Lung (tissue), 12 donors: ENCODE measurements around the gene ZNF827. TPM values are rescaled to one million over a fixed set of nuclear protein-coding genes. Genes with fewer than 3 reads are reported as not detected.

Experiments used
- ATAC-seq: fragments of 200-7000 bp; cut with Tn5 transposase; one replicate; pipeline ENCODE4 v1.9.1; 2020; ENCODE audit warnings: moderate number of reproducible peaks; ENCODE audit not compliant: insufficient read depth, low FRiP score
- DNase-seq, 3 donors: peaks; one replicate each; pipeline ENCODE4 v3.0.0-alpha.2; 2013 to 2017
- H3K27ac ChIP-seq, 2 donors: one replicate each; pipeline ENCODE4 v1.5.1; 2013; ENCODE audit warnings: mild to moderate bottlenecking in 2 of 2, moderate library complexity in 2 of 2, control low read depth in 1 of 2, inconsistent platforms in 1 of 2, low read depth in 1 of 2, low read length in 1 of 2
- H3K27me3 ChIP-seq, 3 donors: one replicate each; pipeline ENCODE4 v1.5.1; 2013; ENCODE audit warnings: low read length in 2 of 3; ENCODE audit not compliant: control insufficient read depth in 3 of 3, insufficient read depth in 3 of 3
- H3K36me3 ChIP-seq, 4 donors: one replicate each; pipeline ENCODE4 v1.5.1; 2013; ENCODE audit warnings: low read length in 4 of 4, mild to moderate bottlenecking in 1 of 4, moderate library complexity in 1 of 4; ENCODE audit not compliant: control insufficient read depth in 4 of 4, insufficient read depth in 4 of 4
- H3K4me1 ChIP-seq, 5 donors: one replicate each; pipeline ENCODE4 v1.5.1; 2013; ENCODE audit warnings: low read length in 5 of 5, mild to moderate bottlenecking in 2 of 5, moderate library complexity in 1 of 5; ENCODE audit not compliant: control insufficient read depth in 5 of 5, insufficient read depth in 5 of 5
- H3K4me3 ChIP-seq: one replicate; pipeline ENCODE4 v1.5.1; 2013; ENCODE audit warnings: mild to moderate bottlenecking, control low read depth, moderate library complexity
- H3K9ac ChIP-seq, 2 donors: one replicate each; pipeline ENCODE4 v1.5.1; 2013; ENCODE audit warnings: low read length in 2 of 2, control low read depth in 1 of 2; ENCODE audit not compliant: insufficient read depth in 1 of 2
- H3K9me3 ChIP-seq, 4 donors: one replicate each; pipeline ENCODE4 v1.5.1; 2013; ENCODE audit warnings: low read length in 3 of 4, mild to moderate bottlenecking in 1 of 4, moderate library complexity in 1 of 4; ENCODE audit not compliant: control insufficient read depth in 4 of 4, insufficient read depth in 3 of 4
- WGBS, 2 donors: extraction: QIAGEN DNeasy Blood & Tissue Kit; methylation state at CpG; one replicate each; pipeline ENCODE4 v1.1.7; 2013; 5-methylcytosine and 5-hydroxymethylcytosine counted together
- polyA plus RNA-seq, 2 donors: library from polyadenylated mRNA; stranded (reverse); fragments of 200-250 nt; gene quantifications; one replicate each; pipeline ENCODE4 v1.2.1, GENCODE V29; 2013
- total RNA-seq, 2 donors: library from RNA; depleted of rRNA in 1 of 2; stranded (reverse); fragments of >200 nt in 1 of 2; gene quantifications; one replicate each; pipeline ENCODE4 v1.2.1, GENCODE V29; 2014 to 2021
- TF ChIP-seq, protein P1 (sequence below): IDR thresholded peaks from 2 replicates; pipeline ENCODE4 v1.5.1; 2012; ENCODE audit warnings: mild to moderate bottlenecking; ENCODE audit errors: control extremely low read depth, extremely low read depth
- donor health status: control.
- donor health status: control.
- donor health status: Bipolar disorder and iron deficiency.
- donor health status: healthy.
- donor health status: DM: yes; HTN: yes; CAD: no.

Gene ZNF827
- total and polyA plus RNA-seq, 4 donors = 2.7 to 27.4 (median 8.2) TPM

DNA sequence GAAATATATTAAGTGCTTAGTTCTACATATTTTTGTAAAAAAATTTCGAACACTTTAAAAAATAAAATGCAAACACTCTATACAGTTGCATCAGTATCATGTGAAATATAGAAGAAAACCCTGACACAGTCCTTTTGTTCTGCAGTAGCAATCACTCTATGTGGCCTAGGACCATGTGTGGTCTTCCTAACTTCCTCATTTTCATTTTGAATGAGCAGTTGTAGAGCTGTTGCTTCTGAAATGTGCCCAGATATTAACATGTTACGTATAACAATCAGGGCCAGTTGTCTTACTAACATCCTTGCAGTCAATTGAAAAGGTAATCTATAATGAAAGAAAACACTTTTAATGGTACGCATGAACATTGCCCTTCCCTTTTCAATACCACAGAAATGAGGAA, 107.9 kb downstream of the ZNF827 start:
- H3K27me3 ChIP-seq = no peaks in the 10 kb centered on the region
- H3K27ac ChIP-seq = no peak overlapping the region
- TF ChIP-seq, protein P1, sequence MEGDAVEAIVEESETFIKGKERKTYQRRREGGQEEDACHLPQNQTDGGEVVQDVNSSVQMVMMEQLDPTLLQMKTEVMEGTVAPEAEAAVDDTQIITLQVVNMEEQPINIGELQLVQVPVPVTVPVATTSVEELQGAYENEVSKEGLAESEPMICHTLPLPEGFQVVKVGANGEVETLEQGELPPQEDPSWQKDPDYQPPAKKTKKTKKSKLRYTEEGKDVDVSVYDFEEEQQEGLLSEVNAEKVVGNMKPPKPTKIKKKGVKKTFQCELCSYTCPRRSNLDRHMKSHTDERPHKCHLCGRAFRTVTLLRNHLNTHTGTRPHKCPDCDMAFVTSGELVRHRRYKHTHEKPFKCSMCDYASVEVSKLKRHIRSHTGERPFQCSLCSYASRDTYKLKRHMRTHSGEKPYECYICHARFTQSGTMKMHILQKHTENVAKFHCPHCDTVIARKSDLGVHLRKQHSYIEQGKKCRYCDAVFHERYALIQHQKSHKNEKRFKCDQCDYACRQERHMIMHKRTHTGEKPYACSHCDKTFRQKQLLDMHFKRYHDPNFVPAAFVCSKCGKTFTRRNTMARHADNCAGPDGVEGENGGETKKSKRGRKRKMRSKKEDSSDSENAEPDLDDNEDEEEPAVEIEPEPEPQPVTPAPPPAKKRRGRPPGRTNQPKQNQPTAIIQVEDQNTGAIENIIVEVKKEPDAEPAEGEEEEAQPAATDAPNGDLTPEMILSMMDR = no peak
- DNase-seq (no peak), ATAC-seq (no peak)
- H3K4me3 ChIP-seq = no peak overlapping the region
- H3K9me3 ChIP-seq = no peaks in the 10 kb centered on the region
- H3K36me3 ChIP-seq = peaks cover 0 to 1% (median 0%) of the 10 kb centered on the region in 4 donors
- no peak overlapping the region for H3K9ac ChIP-seq
- WGBS, 2 donors = 49 to 75% methylated on average over 3 of the region's 3 CpGs
- peaks cover 0 to 3% (median 0%) of the 10 kb centered on the region in 5 donors for H3K4me1 ChIP-seq

DNA sequence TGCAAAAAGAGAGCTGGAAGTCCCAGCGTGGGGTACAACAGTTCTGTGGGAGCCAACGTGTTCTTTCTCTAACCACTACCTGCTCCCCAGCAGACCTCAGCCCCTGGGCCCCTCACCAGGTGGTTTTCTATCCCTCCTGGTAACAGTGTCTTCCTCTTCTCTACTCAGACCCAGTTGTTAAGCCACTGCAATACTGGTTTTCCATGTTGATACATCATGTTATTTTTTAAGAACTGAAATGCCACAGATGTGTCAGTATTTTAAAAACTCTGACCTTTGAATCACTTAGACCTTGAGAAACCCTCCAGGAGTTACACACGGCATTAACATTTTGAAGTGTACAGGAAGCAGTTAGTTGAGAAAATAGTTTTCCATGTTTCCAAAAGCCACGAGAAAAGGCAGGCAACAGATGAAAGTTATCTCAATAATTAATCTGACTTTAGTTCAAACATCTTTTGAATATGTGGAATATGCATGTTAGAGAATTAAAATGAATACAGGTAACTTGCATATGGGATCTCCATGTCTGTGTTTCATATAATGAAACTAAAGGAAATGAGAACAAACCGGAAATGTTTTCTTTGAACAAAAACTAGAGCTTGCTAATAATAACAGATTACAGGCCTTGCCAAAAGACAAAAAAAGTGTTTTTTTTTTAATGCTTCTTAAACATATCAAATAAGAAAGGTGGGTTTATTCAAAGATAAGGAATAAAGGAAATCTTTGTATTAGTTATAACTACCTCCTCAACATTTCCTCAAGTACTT, 108.8 kb downstream of the ZNF827 start:
- Histone ChIP-seq H3K4me3 (no peak overlapping the region), H3K27ac (no peak overlapping the region), H3K9ac (no peak overlapping the region), H3K4me1 (peaks cover 0 to 3% (median 0%) of the 10 kb centered on the region in 5 donors), H3K27me3 (no peaks in the 10 kb centered on the region), H3K9me3 (no peaks in the 10 kb centered on the region), H3K36me3 (peaks cover 0 to 3% (median under 1%) of the 10 kb centered on the region in 4 donors)
- ATAC-seq (no peak), DNase-seq (no peak)
- TF ChIP-seq, protein P1 = no peak
- 38 to 45% methylated on average over 5 of the region's 5 CpGs for WGBS, 2 donors

DNA sequence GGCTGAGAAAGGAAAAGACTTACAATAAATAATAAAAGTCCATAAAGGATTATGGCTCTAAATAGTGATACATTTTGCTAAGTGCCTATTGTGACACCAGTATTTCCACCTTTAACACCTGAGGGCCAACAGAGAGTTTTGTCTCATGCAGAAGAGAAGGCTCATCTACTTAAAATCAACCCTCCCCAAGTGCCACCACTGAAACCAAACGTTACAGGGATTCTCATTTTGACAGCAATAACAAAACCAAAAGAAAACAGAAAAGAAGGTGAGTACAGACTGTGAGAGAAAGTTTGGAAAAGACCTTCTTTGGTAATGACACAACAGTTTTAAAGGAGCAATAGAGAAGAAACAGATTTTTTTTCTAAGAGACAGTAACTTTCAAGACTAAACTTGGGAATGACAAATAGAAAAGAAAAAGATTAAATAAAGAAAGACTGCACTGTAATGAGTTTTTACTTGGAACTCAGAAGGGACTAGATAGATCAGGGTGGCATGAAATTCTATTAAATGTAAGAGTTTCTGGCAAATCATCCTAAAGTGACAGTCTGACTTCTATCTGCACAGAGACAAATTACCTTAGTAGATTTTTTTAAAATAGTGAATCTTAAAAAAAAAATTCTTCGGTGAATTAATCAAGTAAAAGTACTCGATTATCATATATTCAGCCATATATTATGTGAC, 109.7 kb downstream of the ZNF827 start:
- H3K4me1 ChIP-seq = peaks cover 0 to 3% (median 0%) of the 10 kb centered on the region in 5 donors
- H3K27me3 ChIP-seq = no peaks in the 10 kb centered on the region
- H3K4me3 ChIP-seq = no peak overlapping the region
- no peaks in the 10 kb centered on the region for H3K9me3 ChIP-seq
- ATAC-seq (no peak), DNase-seq (no peak)
- H3K27ac ChIP-seq = no peak overlapping the region
- peaks cover 0 to 3% (median under 1%) of the 10 kb centered on the region in 4 donors for H3K36me3 ChIP-seq
- H3K9ac ChIP-seq = no peak overlapping the region
- WGBS, 2 donors = 78% methylated on average over 3 of the region's 3 CpGs
- TF ChIP-seq, protein P1 = no peak
